ENCODE results near the gene PLD2. TPM values are rescaled to one million over a fixed set of nuclear protein-coding genes. Genes with fewer than 3 reads are reported as not detected.

The PLD2 gene
- polyA plus RNA-seq, 3 donors = 3.5 to 122 (median 4.0) TPM

GRCh38 chr17:4870855-4871254 lies 63.9 kb downstream of the PLD2 start:
- Histone ChIP-seq H3K27me3 (ENCODE audit: control insufficient read depth in 2 of 2, insufficient read depth in 2 of 2, low read length in 2 of 2) (no peaks in the 10 kb centered on the region), H3K36me3 (replicated peaks in 1 of 2; ENCODE audit: control insufficient read depth in 1 of 2, insufficient read depth in 2 of 2, low read length in 2 of 2) (peaks cover 2 to 20% of the 10 kb centered on the region in 2 donors), H2AFZ (ENCODE audit: insufficient read depth, low read depth, low read length, poor library complexity, severe bottlenecking) (no peak overlapping the region), H3K4me2 (replicated peaks; ENCODE audit: extremely low read depth, low read length, poor library complexity, severe bottlenecking) (no peak overlapping the region), H3K27ac (ENCODE audit: low read depth in 1 of 2, low read length in 2 of 2) (no peak overlapping the region), H3K9me3 (replicated peaks in 1 of 2; ENCODE audit: control insufficient read depth in 1 of 2, insufficient read depth in 1 of 2, low read length in 2 of 2) (no peaks in the 10 kb centered on the region), H3K9ac (ENCODE audit: insufficient read depth, low read length, poor library complexity, severe bottlenecking) (no peak overlapping the region), H3K4me1 (ENCODE audit: control insufficient read depth in 1 of 2, insufficient read depth in 2 of 2, low read length in 2 of 2) (peaks cover 36 to 40% of the 10 kb centered on the region in 2 donors), H3K79me2 (ENCODE audit: insufficient read depth, low read length) (peaks cover 10% of the 10 kb centered on the region), H4K20me1 (ENCODE audit: insufficient read depth, low read length) (peaks cover 14% of the 10 kb centered on the region), H3K4me3 (replicated peaks in 1 of 3; ENCODE audit: low read depth in 2 of 3, low read length in 3 of 3) (no peak overlapping the region)
- peaks cover 0 to 1% (median 0%) of the 10 kb centered on the region in 7 donors for H3K9me3 Mint-ChIP-seq
- no peak overlapping the region for H3K4me3 Mint-ChIP-seq
- no peak for TF ChIP-seq CTCF (IDR thresholded peaks at IDR 0.05)
- H3K36me3 Mint-ChIP-seq = peaks cover 23 to 47% of the 10 kb centered on the region in 2 donors
- whole genome bisulfite sequencing (ENCODE audit: insufficient coverage) = 0% methylated on average over 1 of the region's 2 CpGs
- intact Hi-C loops (cut with micrococcal nuclease) = loop anchor here in 1 of 2 donors (5.0 kb wide), 1 partner anchor 34 kb away; no protein-coding TSS in a partner anchor
- peak; percentile 39 to 56 (median 56) for DNase-seq
- peaks cover 30% of the 10 kb centered on the region for H3K4me1 Mint-ChIP-seq
- H3K27ac Mint-ChIP-seq = peak overlapping the region in 6 of 7 donors; percentile 29 to 91 (median 64)
- peaks cover 0 to 2% (median 0%) of the 10 kb centered on the region in 3 donors for H3K27me3 Mint-ChIP-seq (ENCODE audit: low read depth in 3 of 3)

DNA sequence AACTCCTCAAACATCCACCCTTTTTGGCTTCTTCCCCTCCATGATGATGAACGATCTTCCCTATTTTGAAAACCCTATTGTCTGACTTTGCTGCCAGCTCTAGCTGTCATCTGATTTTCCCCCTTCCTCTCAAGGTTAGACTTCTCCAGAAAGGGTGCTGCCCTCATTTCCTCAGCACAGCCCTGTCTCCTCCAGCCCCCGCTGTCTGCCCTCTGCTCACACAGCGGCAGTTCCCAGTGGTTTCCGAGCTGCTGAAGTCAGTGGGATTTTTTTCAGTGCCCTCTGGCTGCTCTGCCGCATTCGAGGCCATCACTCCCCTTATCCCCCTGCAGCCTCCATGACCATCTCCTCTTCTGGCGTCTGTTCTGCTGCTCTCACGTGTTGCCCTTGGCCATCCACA lies 65.8 kb downstream of the PLD2 start:
- peak in 1 of 3 donors; percentile 47 for DNase-seq
- no peak overlapping the region for H2AFZ ChIP-seq (ENCODE audit: insufficient read depth, low read depth, low read length, poor library complexity, severe bottlenecking)
- no peak overlapping the region for H3K4me2 ChIP-seq (replicated peaks; ENCODE audit: extremely low read depth, low read length, poor library complexity, severe bottlenecking)
- Mint-ChIP-seq H3K27ac (peak overlapping the region; percentile 26 to 85 (median 68)), H3K36me3 (peaks cover 33 to 55% of the 10 kb centered on the region in 2 donors), H3K27me3 (ENCODE audit: low read depth in 3 of 3) (no peaks in the 10 kb centered on the region), H3K4me3 (peak overlapping the region in 1 of 2 donors; percentile 64), H3K9me3 (peaks cover 0 to 7% (median 0%) of the 10 kb centered on the region in 7 donors), H3K4me1 (peaks cover 38% of the 10 kb centered on the region)
- H3K27me3 ChIP-seq (ENCODE audit: control insufficient read depth in 2 of 2, insufficient read depth in 2 of 2, low read length in 2 of 2) = no peaks in the 10 kb centered on the region
- peaks cover 10% of the 10 kb centered on the region for H3K79me2 ChIP-seq (ENCODE audit: insufficient read depth, low read length)
- H4K20me1 ChIP-seq (ENCODE audit: insufficient read depth, low read length) = peaks cover 14% of the 10 kb centered on the region
- 42% methylated on average over 4 of the region's 8 CpGs for WGBS (ENCODE audit: insufficient coverage)
- peaks cover 46 to 49% of the 10 kb centered on the region in 2 donors for H3K4me1 ChIP-seq (ENCODE audit: control insufficient read depth in 1 of 2, insufficient read depth in 2 of 2, low read length in 2 of 2)
- intact Hi-C loops (cut with micrococcal nuclease) = loop anchor here in 1 of 2 donors (5.0 kb wide), 1 partner anchor 35 kb away; no protein-coding TSS in a partner anchor
- H3K4me3 ChIP-seq (replicated peaks in 1 of 3; ENCODE audit: low read depth in 2 of 3, low read length in 3 of 3) = no peak overlapping the region
- no peaks in the 10 kb centered on the region for H3K9me3 ChIP-seq (replicated peaks in 1 of 2; ENCODE audit: control insufficient read depth in 1 of 2, insufficient read depth in 1 of 2, low read length in 2 of 2)
- H3K27ac ChIP-seq (ENCODE audit: low read depth in 1 of 2, low read length in 2 of 2) = peak overlapping the region in 1 of 2 donors; percentile 27
- H3K36me3 ChIP-seq (replicated peaks in 1 of 2; ENCODE audit: control insufficient read depth in 1 of 2, insufficient read depth in 2 of 2, low read length in 2 of 2) = peaks cover 2 to 20% of the 10 kb centered on the region in 2 donors
- H3K9ac ChIP-seq (ENCODE audit: insufficient read depth, low read length, poor library complexity, severe bottlenecking) = no peak overlapping the region
- no peak for TF ChIP-seq CTCF (IDR thresholded peaks at IDR 0.05)

Other genes starting within 250 kb of the PLD2 start
- gene GGT6, start 246.6 kb upstream of the PLD2 start, polyA plus RNA-seq = not detected
- gene SMTNL2, start 222.6 kb upstream of the PLD2 start, polyA plus RNA-seq = under 1 TPM in 1 of 3 donors, not detected in 2; 0.08 TPM
- gene ALOX15, start 165.5 kb upstream of the PLD2 start, polyA plus RNA-seq = under 1 TPM in 2 of 3 donors, not detected in 1; 0.05 to 0.13 TPM
- gene PELP1, start 103.0 kb upstream of the PLD2 start, polyA plus RNA-seq = 10 to 100 TPM in 1 of 3 donors, 1 to 10 TPM in 2; 1.3 to 11.2 (median 2.6) TPM
- gene ARRB2, start 96.5 kb upstream of the PLD2 start, polyA plus RNA-seq = 100 to 1,000 TPM; 134 to 760 (median 150) TPM
- gene MED11, start 75.7 kb upstream of the PLD2 start, polyA plus RNA-seq = 10 to 100 TPM; 22.1 to 35.7 (median 25.5) TPM
- 10 to 100 TPM in 1 of 3 donors, 1 to 10 TPM in 1, under 1 TPM in 1; 0.97 to 13.6 (median 1.2) TPM for gene ZMYND15, start 67.3 kb upstream of the PLD2 start, polyA plus RNA-seq
- 100 to 1,000 TPM in 2 of 3 donors, 10 to 100 TPM in 1; 68.1 to 204 (median 103) TPM for gene CXCL16, start 67.2 kb upstream of the PLD2 start, polyA plus RNA-seq
- gene TM4SF5, start 35.3 kb upstream of the PLD2 start, polyA plus RNA-seq = not detected
- gene VMO1, start 20.8 kb upstream of the PLD2 start, polyA plus RNA-seq = 1 to 10 TPM in 1 of 3 donors, under 1 TPM in 2; 0.54 to 2.1 (median 0.79) TPM
- 1 to 10 TPM in 2 of 3 donors, under 1 TPM in 1; 0.27 to 2.1 (median 1.5) TPM for gene GLTPD2, start 18.2 kb upstream of the PLD2 start, polyA plus RNA-seq
- 100 to 1,000 TPM; 134 to 364 (median 361) TPM for gene PSMB6, start 11.0 kb upstream of the PLD2 start, polyA plus RNA-seq
- gene MINK1, start 26.2 kb downstream of the PLD2 start, polyA plus RNA-seq = 100 to 1,000 TPM in 1 of 3 donors, 1 to 10 TPM in 2; 3.2 to 159 (median 7.2) TPM
- 1 to 10 TPM; 1.9 to 5.1 (median 4.2) TPM for gene C17orf107, start 92.4 kb downstream of the PLD2 start, polyA plus RNA-seq
- 10 to 100 TPM in 1 of 3 donors, 1 to 10 TPM in 1, under 1 TPM in 1; 0.54 to 12.6 (median 2.1) TPM for gene CHRNE, start 95.9 kb downstream of the PLD2 start, polyA plus RNA-seq
- under 1 TPM in 2 of 3 donors, not detected in 1; 0.24 to 0.29 TPM for gene GP1BA, start 125.1 kb downstream of the PLD2 start, polyA plus RNA-seq
- gene SLC25A11, start 132.9 kb downstream of the PLD2 start, polyA plus RNA-seq = 100 to 1,000 TPM in 2 of 3 donors, 10 to 100 TPM in 1; 65.2 to 138 (median 111) TPM
- 100 to 1,000 TPM in 1 of 3 donors, 10 to 100 TPM in 2; 17.2 to 105 (median 20.6) TPM for gene RNF167, start 133.1 kb downstream of the PLD2 start, polyA plus RNA-seq
- gene PFN1, start 141.4 kb downstream of the PLD2 start, polyA plus RNA-seq = 1,000 to 10,000 TPM in 2 of 3 donors, 100 to 1,000 TPM in 1; 842 to 1,613 (median 1,582) TPM
- gene ENO3, start 144.0 kb downstream of the PLD2 start, polyA plus RNA-seq = 10 to 100 TPM in 1 of 3 donors, under 1 TPM in 2; 0.36 to 14.2 (median 0.60) TPM
- 10 to 100 TPM; 75.6 to 96.7 (median 85.1) TPM for gene SPAG7, start 160.7 kb downstream of the PLD2 start, polyA plus RNA-seq
- 10 to 100 TPM in 1 of 3 donors, 1 to 10 TPM in 2; 7.1 to 88.9 (median 7.6) TPM for gene CAMTA2, start 180.5 kb downstream of the PLD2 start, polyA plus RNA-seq
- under 1 TPM; 0.38 to 0.52 (median 0.44) TPM for gene INCA1, start 190.4 kb downstream of the PLD2 start, polyA plus RNA-seq
- gene KIF1C, start 190.8 kb downstream of the PLD2 start, polyA plus RNA-seq = 10 to 100 TPM in 1 of 3 donors, 1 to 10 TPM in 2; 3.6 to 12.0 (median 3.9) TPM
- not detected for gene SLC52A1, start 228.3 kb downstream of the PLD2 start, polyA plus RNA-seq